ENCODE data around the gene C5orf22.

The C5orf22 gene

DNA sequence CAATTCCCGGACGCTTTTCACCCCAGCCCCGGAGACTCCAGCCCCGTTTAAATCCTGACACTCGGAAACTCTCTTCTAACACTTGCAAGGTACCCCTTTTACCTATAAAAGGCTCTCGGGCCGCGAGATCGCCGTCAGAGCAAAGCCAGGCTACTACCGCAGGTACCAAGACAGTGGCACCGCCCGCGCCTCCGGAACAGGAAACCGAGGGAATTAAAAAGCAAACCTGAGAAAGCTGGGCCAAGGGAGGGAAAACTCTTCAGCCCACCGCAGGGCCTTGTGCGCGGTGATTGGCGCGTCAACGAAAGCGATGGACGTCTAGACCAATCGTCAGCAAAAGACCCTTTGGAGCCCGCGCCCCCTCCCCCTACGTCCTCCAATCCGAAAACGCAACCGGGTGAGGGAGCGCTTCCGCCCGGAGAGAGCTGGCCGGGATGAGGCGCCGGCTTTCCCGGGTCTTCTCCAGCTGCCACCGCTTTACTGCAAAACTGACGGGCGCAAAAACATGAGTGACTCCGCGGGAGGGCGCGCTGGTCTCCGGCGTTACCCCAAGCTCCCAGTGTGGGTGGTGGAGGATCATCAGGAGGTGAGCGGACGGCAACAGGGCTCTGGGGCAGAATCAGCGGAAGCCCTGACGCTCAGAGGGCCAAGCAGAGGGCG lies at the start of gene C5orf22, which contains the start of gene DROSHA:
TSS of gene C5orf22 (plus strand) at position 414 of the 660 bp plus-strand sequence. CDS start at position 506, 92 bp downstream.
TSS of gene DROSHA (minus strand) at position 206 of the 660 bp plus-strand sequence. CDS start 3,034 bp downstream, outside the sequence.
- peak within 1 kb of the TSS; percentile 95 for H3K9ac ChIP-seq (ENCODE audit: low read length)
- H3K27ac ChIP-seq (ENCODE audit: low read depth, low read length), result peak within 1 kb of the TSS; percentile 76
- peak within 1 kb of the TSS; percentile 99 for H3K4me3 ChIP-seq (ENCODE audit: low read depth, low read length)
- no peaks in the 10 kb centered on the region for H3K9me3 ChIP-seq (ENCODE audit: control insufficient read depth, insufficient read depth, low read depth, low read length)
- H3K36me3 ChIP-seq (ENCODE audit: control insufficient read depth, insufficient read depth, low read length), result peaks cover 52% of the 10 kb centered on the region
- H3K4me1 ChIP-seq (ENCODE audit: control insufficient read depth, insufficient read depth, low read length), result peaks cover 11% of the 10 kb centered on the region
- H3K27me3 ChIP-seq (ENCODE audit: control insufficient read depth, insufficient read depth, low read length), result no peaks in the 10 kb centered on the region

DNA sequence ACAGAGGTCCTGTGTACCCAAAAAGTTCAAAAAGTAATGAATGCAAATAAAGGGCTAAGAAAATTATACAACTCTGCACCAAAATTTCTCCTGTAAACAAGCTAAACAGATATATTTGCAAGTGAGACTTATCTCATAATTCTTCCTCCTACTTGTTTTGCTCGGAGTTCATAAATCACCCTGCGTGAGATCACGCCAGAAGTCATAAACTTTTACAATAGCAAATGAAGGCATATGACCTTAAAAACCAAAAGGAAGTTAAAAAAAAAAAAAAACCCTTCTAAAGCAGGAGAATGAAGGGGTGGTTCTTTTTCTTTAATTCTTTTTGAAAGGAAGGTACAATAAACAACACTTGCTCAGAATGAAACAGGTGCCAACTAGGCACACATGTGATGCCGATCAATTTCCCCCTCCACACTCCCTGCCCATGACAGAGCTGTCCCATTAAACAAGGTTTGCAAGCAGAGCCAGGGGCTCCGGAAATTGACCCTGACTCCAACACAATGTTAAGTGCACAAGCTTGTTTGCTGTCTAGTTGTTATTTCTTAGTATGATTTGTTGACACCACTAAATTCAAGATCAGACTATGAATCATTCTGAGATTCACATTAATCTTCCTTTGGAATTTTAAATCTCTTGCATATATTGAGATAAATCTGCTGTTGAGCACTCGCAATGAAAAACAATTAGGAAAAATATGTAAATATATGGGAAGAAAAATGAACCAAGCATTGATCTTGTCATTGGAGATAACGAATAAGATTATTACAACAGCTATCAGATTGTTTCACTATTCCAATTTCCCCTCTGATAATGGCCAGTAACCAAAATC lies 46.5 kb upstream of the C5orf22 start:
- Histone ChIP-seq H3K27me3 (ENCODE audit: control insufficient read depth, insufficient read depth, low read length) (no peaks in the 10 kb centered on the region), H3K36me3 (ENCODE audit: control insufficient read depth, insufficient read depth, low read length) (peaks cover 68% of the 10 kb centered on the region), H3K9ac (ENCODE audit: low read length) (no peak overlapping the region)

GRCh38 chr5:31486441-31486840 lies 45.7 kb upstream of the C5orf22 start:
- no peak overlapping the region for H3K4me3 ChIP-seq (ENCODE audit: low read depth, low read length)
- H3K9ac ChIP-seq (ENCODE audit: low read length), result no peak overlapping the region
- no peaks in the 10 kb centered on the region for H3K4me1 ChIP-seq (ENCODE audit: control insufficient read depth, insufficient read depth, low read length)
- no peaks in the 10 kb centered on the region for H3K9me3 ChIP-seq (ENCODE audit: control insufficient read depth, insufficient read depth, low read depth, low read length)
- H3K27me3 ChIP-seq (ENCODE audit: control insufficient read depth, insufficient read depth, low read length), result no peaks in the 10 kb centered on the region
- H3K36me3 ChIP-seq (ENCODE audit: control insufficient read depth, insufficient read depth, low read length), result peaks cover 69% of the 10 kb centered on the region
- no peak overlapping the region for H3K27ac ChIP-seq (ENCODE audit: low read depth, low read length)

More for the DNA sequence above, 46.5 kb upstream of the C5orf22 start:
- Histone ChIP-seq H3K4me3 (ENCODE audit: low read depth, low read length) (no peak overlapping the region), H3K9me3 (ENCODE audit: control insufficient read depth, insufficient read depth, low read depth, low read length) (no peaks in the 10 kb centered on the region), H3K4me1 (ENCODE audit: control insufficient read depth, insufficient read depth, low read length) (no peaks in the 10 kb centered on the region), H3K27ac (ENCODE audit: low read depth, low read length) (no peak overlapping the region)

GRCh38 chr5:31487506-31487905 lies 44.6 kb upstream of the C5orf22 start:
- Histone ChIP-seq H3K9ac (ENCODE audit: low read length) (no peak overlapping the region), H3K9me3 (ENCODE audit: control insufficient read depth, insufficient read depth, low read depth, low read length) (no peaks in the 10 kb centered on the region), H3K27ac (ENCODE audit: low read depth, low read length) (no peak overlapping the region), H3K4me3 (ENCODE audit: low read depth, low read length) (no peak overlapping the region), H3K4me1 (ENCODE audit: control insufficient read depth, insufficient read depth, low read length) (peaks cover 3% of the 10 kb centered on the region; the same call in 1 of the 2 replicates), H3K27me3 (ENCODE audit: control insufficient read depth, insufficient read depth, low read length) (no peaks in the 10 kb centered on the region), H3K36me3 (ENCODE audit: control insufficient read depth, insufficient read depth, low read length) (peaks cover 67% of the 10 kb centered on the region)

DNA sequence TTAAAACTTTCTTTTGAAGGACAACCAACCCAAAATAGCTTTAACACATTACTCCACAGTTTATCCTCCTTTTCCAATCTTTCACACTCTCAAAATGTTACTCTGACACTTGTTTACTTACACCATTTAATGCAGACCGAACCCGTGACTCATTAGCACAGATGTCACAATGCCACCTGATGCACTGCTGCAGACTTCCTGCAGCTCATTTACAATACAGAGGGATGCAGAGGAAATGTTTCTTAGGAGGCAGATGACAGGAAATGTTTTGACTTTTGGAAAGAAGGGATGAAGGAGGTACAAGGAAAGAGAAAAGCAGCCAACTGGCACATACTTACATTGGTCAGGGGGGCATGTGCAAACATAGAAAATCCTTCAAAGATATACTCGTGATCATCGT lies 39.2 kb upstream of the C5orf22 start:
- no peak overlapping the region for H3K4me3 ChIP-seq (ENCODE audit: low read depth, low read length)
- H3K36me3 ChIP-seq (ENCODE audit: control insufficient read depth, insufficient read depth, low read length), result peaks cover 82% of the 10 kb centered on the region
- no peaks in the 10 kb centered on the region for H3K27me3 ChIP-seq (ENCODE audit: control insufficient read depth, insufficient read depth, low read length)
- H3K27ac ChIP-seq (ENCODE audit: low read depth, low read length), result no peak overlapping the region
- H3K4me1 ChIP-seq (ENCODE audit: control insufficient read depth, insufficient read depth, low read length), result peaks cover 18% of the 10 kb centered on the region
- no peak overlapping the region for H3K9ac ChIP-seq (ENCODE audit: low read length)
- no peaks in the 10 kb centered on the region for H3K9me3 ChIP-seq (ENCODE audit: control insufficient read depth, insufficient read depth, low read depth, low read length)

GRCh38 chr5:31495336-31495735 lies 36.8 kb upstream of the C5orf22 start:
- peaks cover 90% of the 10 kb centered on the region for H3K36me3 ChIP-seq (ENCODE audit: control insufficient read depth, insufficient read depth, low read length)
- peaks cover 18% of the 10 kb centered on the region for H3K4me1 ChIP-seq (ENCODE audit: control insufficient read depth, insufficient read depth, low read length)
- H3K9me3 ChIP-seq (ENCODE audit: control insufficient read depth, insufficient read depth, low read depth, low read length), result no peaks in the 10 kb centered on the region
- no peak overlapping the region for H3K27ac ChIP-seq (ENCODE audit: low read depth, low read length)
- no peaks in the 10 kb centered on the region for H3K27me3 ChIP-seq (ENCODE audit: control insufficient read depth, insufficient read depth, low read length)
- no peak overlapping the region for H3K9ac ChIP-seq (ENCODE audit: low read length)
- no peak overlapping the region for H3K4me3 ChIP-seq (ENCODE audit: low read depth, low read length)

DNA sequence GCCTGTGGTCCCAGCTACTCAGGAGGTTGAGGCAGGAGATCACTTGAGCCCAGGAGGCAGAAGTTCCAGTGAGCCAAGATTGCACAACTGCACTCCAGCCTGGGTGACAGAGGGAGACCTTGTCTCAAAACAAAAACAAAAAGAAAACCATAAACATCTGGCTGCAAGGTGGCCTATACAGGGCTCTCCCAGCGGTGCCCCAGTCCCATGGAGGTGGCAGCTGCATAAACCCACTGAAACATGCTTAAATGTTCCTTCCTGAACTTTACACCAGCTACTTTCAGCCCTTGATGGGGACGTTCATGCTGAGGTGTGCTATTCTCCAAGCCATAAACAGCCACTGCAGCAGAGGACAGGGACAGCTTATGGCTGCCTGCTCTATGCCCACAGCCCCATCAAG lies 35.8 kb upstream of the C5orf22 start:
- Histone ChIP-seq H3K4me1 (ENCODE audit: control insufficient read depth, insufficient read depth, low read length) (peaks cover 18% of the 10 kb centered on the region), H3K9ac (ENCODE audit: low read length) (no peak overlapping the region), H3K4me3 (ENCODE audit: low read depth, low read length) (no peak overlapping the region), H3K27me3 (ENCODE audit: control insufficient read depth, insufficient read depth, low read length) (no peaks in the 10 kb centered on the region), H3K27ac (ENCODE audit: low read depth, low read length) (no peak overlapping the region), H3K36me3 (ENCODE audit: control insufficient read depth, insufficient read depth, low read length) (peaks cover 93% of the 10 kb centered on the region), H3K9me3 (ENCODE audit: control insufficient read depth, insufficient read depth, low read depth, low read length) (no peaks in the 10 kb centered on the region)

DNA sequence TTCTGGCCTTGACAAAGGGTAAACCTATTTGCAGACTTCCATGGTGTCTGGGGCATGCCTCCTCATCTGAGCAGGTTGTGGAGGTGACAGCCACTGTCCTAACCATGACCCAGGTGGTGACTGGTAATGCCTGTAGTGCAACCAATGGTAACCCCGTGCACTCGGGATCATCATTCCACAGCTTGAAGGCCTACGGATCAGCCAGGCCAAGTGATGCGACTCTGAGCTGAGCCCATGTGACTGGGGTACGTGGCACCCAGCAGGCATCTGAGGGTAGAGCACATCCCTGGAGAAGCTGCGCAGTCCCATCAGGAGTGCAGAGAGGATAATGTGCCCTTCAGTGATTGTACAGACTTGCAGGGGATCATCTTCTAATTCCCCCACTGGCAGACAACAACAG lies 35.2 kb upstream of the C5orf22 start:
- H3K9me3 ChIP-seq (ENCODE audit: control insufficient read depth, insufficient read depth, low read depth, low read length), result no peaks in the 10 kb centered on the region
- no peak overlapping the region for H3K4me3 ChIP-seq (ENCODE audit: low read depth, low read length)
- H3K27ac ChIP-seq (ENCODE audit: low read depth, low read length), result no peak overlapping the region
- H3K36me3 ChIP-seq (ENCODE audit: control insufficient read depth, insufficient read depth, low read length), result peaks cover 93% of the 10 kb centered on the region
- no peak overlapping the region for H3K9ac ChIP-seq (ENCODE audit: low read length)
- no peaks in the 10 kb centered on the region for H3K27me3 ChIP-seq (ENCODE audit: control insufficient read depth, insufficient read depth, low read length)
- H3K4me1 ChIP-seq (ENCODE audit: control insufficient read depth, insufficient read depth, low read length), result peaks cover 18% of the 10 kb centered on the region

DNA sequence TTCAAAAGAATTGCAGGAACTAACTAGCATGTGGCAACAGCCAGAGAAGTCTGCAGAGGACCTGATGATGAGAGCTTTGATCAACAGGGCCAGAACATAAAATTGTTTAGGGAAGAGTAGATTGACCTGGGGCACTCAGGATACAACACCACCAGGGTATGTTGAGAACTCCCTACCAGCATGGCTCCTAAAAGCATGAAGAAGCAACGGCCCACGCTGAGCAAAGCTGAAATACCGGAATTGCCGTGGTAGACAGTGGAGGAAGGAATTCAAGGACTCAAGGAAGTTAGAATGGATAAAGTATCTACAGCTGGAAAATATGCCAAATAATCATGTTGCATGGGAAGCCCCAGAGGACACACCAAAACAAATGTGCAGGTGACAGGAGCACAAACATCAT lies 31.8 kb upstream of the C5orf22 start:
- no peak overlapping the region for H3K4me3 ChIP-seq (ENCODE audit: low read depth, low read length)
- H3K27me3 ChIP-seq (ENCODE audit: control insufficient read depth, insufficient read depth, low read length), result no peaks in the 10 kb centered on the region
- H3K36me3 ChIP-seq (ENCODE audit: control insufficient read depth, insufficient read depth, low read length), result peaks cover 98% of the 10 kb centered on the region
- no peak overlapping the region for H3K9ac ChIP-seq (ENCODE audit: low read length)
- no peaks in the 10 kb centered on the region for H3K9me3 ChIP-seq (ENCODE audit: control insufficient read depth, insufficient read depth, low read depth, low read length)
- no peaks in the 10 kb centered on the region for H3K4me1 ChIP-seq (ENCODE audit: control insufficient read depth, insufficient read depth, low read length)
- no peak overlapping the region for H3K27ac ChIP-seq (ENCODE audit: low read depth, low read length)

DNA sequence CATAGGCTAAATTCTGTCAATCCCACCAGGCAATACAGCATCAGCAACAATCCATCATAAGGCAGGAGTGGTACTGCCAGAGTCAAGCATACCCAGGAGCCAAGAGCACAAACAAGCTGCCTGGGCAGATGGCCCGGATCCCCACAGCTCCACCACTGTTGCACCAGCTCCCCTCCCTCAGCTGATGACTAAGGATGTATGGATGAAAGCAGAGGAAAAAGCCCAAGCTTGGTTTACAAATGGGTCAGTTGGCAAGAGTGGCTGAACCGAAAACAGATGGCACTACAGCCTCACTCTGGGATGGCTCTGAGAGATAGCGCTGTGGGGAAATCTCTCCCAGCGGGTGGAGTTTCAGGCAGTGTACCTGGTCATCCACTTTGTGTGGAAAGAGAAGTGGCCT lies 29.6 kb upstream of the C5orf22 start:
- Histone ChIP-seq H3K27ac (ENCODE audit: low read depth, low read length) (no peak overlapping the region), H3K4me1 (ENCODE audit: control insufficient read depth, insufficient read depth, low read length) (no peaks in the 10 kb centered on the region), H3K9me3 (ENCODE audit: control insufficient read depth, insufficient read depth, low read depth, low read length) (no peaks in the 10 kb centered on the region), H3K9ac (ENCODE audit: low read length) (no peak overlapping the region), H3K27me3 (ENCODE audit: control insufficient read depth, insufficient read depth, low read length) (no peaks in the 10 kb centered on the region), H3K4me3 (ENCODE audit: low read depth, low read length) (no peak overlapping the region), H3K36me3 (ENCODE audit: control insufficient read depth, insufficient read depth, low read length) (peaks cover 86% of the 10 kb centered on the region)

GRCh38 chr5:31504529-31504928 lies 27.6 kb upstream of the C5orf22 start:
- no peaks in the 10 kb centered on the region for H3K27me3 ChIP-seq (ENCODE audit: control insufficient read depth, insufficient read depth, low read length)
- peaks cover 84% of the 10 kb centered on the region for H3K36me3 ChIP-seq (ENCODE audit: control insufficient read depth, insufficient read depth, low read length)
- no peak overlapping the region for H3K27ac ChIP-seq (ENCODE audit: low read depth, low read length)
- H3K4me3 ChIP-seq (ENCODE audit: low read depth, low read length), result no peak overlapping the region
- H3K9me3 ChIP-seq (ENCODE audit: control insufficient read depth, insufficient read depth, low read depth, low read length), result no peaks in the 10 kb centered on the region
- no peak overlapping the region for H3K9ac ChIP-seq (ENCODE audit: low read length)
- no peaks in the 10 kb centered on the region for H3K4me1 ChIP-seq (ENCODE audit: control insufficient read depth, insufficient read depth, low read length)

Measured in HUES6 (cell line).